ENCODE results near the gene BMP6.

Gene BMP6

DNA sequence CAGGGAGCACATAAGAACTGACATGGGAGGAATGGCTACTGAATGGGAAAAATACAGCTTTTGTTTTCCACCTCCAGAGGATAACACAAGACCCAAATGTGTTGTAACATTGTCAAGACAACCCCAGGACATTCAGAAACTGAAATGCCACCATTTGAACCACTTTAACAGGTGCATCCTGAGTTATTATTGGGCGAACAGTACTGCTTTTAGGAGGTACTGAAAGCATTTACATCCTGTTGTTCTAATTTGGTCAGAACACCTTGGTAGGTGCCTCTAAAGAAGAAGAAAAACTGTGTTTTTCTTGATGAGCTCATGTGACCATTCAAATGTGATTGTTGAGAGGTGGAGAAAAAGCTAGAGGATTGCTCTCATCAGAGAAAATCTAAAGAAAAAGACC is 191.1 kb downstream of the BMP6 start:
- no peak for ATAC-seq (ENCODE audit: insufficient read depth, low read depth)
- no peak for TF ChIP-seq EZH2 (IDR thresholded peaks at IDR 0.05; ENCODE audit: borderline replicate concordance, low read depth, low read length, severe bottlenecking)
- TF ChIP-seq, protein P1, sequence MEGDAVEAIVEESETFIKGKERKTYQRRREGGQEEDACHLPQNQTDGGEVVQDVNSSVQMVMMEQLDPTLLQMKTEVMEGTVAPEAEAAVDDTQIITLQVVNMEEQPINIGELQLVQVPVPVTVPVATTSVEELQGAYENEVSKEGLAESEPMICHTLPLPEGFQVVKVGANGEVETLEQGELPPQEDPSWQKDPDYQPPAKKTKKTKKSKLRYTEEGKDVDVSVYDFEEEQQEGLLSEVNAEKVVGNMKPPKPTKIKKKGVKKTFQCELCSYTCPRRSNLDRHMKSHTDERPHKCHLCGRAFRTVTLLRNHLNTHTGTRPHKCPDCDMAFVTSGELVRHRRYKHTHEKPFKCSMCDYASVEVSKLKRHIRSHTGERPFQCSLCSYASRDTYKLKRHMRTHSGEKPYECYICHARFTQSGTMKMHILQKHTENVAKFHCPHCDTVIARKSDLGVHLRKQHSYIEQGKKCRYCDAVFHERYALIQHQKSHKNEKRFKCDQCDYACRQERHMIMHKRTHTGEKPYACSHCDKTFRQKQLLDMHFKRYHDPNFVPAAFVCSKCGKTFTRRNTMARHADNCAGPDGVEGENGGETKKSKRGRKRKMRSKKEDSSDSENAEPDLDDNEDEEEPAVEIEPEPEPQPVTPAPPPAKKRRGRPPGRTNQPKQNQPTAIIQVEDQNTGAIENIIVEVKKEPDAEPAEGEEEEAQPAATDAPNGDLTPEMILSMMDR (IDR thresholded peaks at IDR 0.05; ENCODE audit: borderline replicate concordance, extremely low read depth, low read length, poor library complexity, severe bottlenecking): no peak

DNA sequence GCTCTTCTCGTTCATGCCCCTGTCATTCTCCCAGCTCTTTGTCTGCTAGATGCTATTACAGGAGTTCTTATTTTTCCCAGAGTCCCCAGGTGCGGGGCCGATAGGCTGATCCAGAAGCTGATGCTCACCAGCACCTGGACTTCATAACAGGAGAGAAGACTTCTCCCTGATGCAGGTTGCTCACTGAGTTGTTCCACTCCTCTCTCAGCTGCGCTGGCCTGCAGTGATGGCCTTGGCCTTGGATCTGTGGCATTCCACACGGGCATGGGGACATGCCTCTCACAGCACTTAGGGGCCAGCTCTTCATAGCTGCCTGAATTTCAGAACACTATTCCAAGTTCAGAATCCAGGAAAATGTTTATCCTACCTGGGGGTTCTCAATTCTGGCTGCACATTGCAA is 191.8 kb downstream of the BMP6 start:
- no peaks in the 10 kb centered on the region for H3K27me3 ChIP-seq (ENCODE audit: insufficient read depth, low read length, poor library complexity)
- no peaks in the 10 kb centered on the region for H3K36me3 ChIP-seq (ENCODE audit: insufficient read depth, low read length)
- H3K4me1 ChIP-seq (ENCODE audit: insufficient read depth, low read length): no peaks in the 10 kb centered on the region
- no peak overlapping the region for H3K4me2 ChIP-seq (ENCODE audit: insufficient read depth, low read length)
- no peak overlapping the region for H3K4me3 ChIP-seq (ENCODE audit: low read depth in 1 of 2, low read length in 2 of 2)
- no peak overlapping the region for H2AFZ ChIP-seq (ENCODE audit: low read depth, low read length)
- no peaks in the 10 kb centered on the region for H4K20me1 ChIP-seq (ENCODE audit: insufficient read depth, low read length)
- no peaks in the 10 kb centered on the region for H3K79me2 ChIP-seq (ENCODE audit: insufficient read depth, low read length)
- H3K27ac ChIP-seq (ENCODE audit: low read length): no peak overlapping the region
- no peak for DNase-seq
- ATAC-seq (ENCODE audit: insufficient read depth, low read depth): no peak
- no peaks in the 10 kb centered on the region for H3K9me3 ChIP-seq (ENCODE audit: insufficient read depth, low read length, severe bottlenecking)
- no peak overlapping the region for H3K9ac ChIP-seq (ENCODE audit: low read depth, low read length)
- no peak for TF ChIP-seq EZH2 (IDR thresholded peaks at IDR 0.05; ENCODE audit: borderline replicate concordance, low read depth, low read length, severe bottlenecking)
- TF ChIP-seq, protein P1 (IDR thresholded peaks at IDR 0.05; ENCODE audit: borderline replicate concordance, extremely low read depth, low read length, poor library complexity, severe bottlenecking): no peak

More for the DNA sequence above, 191.1 kb downstream of the BMP6 start:
- Histone ChIP-seq H3K4me1 (ENCODE audit: insufficient read depth, low read length) (no peaks in the 10 kb centered on the region), H3K36me3 (ENCODE audit: insufficient read depth, low read length) (no peaks in the 10 kb centered on the region), H3K4me2 (ENCODE audit: insufficient read depth, low read length) (no peak overlapping the region), H2AFZ (ENCODE audit: low read depth, low read length) (no peak overlapping the region), H3K9ac (ENCODE audit: low read depth, low read length) (no peak overlapping the region), H3K27me3 (ENCODE audit: insufficient read depth, low read length, poor library complexity) (no peaks in the 10 kb centered on the region), H3K79me2 (ENCODE audit: insufficient read depth, low read length) (no peaks in the 10 kb centered on the region), H3K27ac (ENCODE audit: low read length) (no peak overlapping the region), H3K4me3 (ENCODE audit: low read depth in 1 of 2, low read length in 2 of 2) (no peak overlapping the region), H4K20me1 (ENCODE audit: insufficient read depth, low read length) (no peaks in the 10 kb centered on the region), H3K9me3 (ENCODE audit: insufficient read depth, low read length, severe bottlenecking) (no peaks in the 10 kb centered on the region)
- no peak for DNase-seq

DNA sequence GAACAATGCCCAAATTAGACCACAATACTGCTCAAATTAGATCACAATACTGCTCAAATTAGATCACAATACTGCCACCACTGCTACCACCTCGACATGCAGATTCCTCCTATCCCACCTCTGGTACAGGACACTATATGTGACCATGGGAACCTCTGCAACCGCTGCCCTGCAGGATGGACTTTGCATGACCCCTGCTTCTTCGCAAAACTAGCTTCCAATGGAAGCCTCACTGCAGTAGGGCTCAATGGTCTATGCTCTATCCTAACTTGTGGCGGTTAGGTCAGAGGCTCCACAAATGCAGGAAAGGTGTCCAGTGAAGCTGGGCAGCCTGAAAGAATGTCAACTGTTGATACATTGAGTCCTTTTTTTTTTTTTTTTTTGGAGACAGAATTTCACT is 192.5 kb downstream of the BMP6 start:
- Histone ChIP-seq H3K9me3 (ENCODE audit: insufficient read depth, low read length, severe bottlenecking) (no peaks in the 10 kb centered on the region), H3K9ac (ENCODE audit: low read depth, low read length) (no peak overlapping the region), H3K4me1 (ENCODE audit: insufficient read depth, low read length) (no peaks in the 10 kb centered on the region), H3K36me3 (ENCODE audit: insufficient read depth, low read length) (no peaks in the 10 kb centered on the region), H4K20me1 (ENCODE audit: insufficient read depth, low read length) (no peaks in the 10 kb centered on the region), H3K79me2 (ENCODE audit: insufficient read depth, low read length) (no peaks in the 10 kb centered on the region), H3K27me3 (ENCODE audit: insufficient read depth, low read length, poor library complexity) (no peaks in the 10 kb centered on the region), H3K4me3 (ENCODE audit: low read depth in 1 of 2, low read length in 2 of 2) (no peak overlapping the region), H2AFZ (ENCODE audit: low read depth, low read length) (no peak overlapping the region), H3K4me2 (ENCODE audit: insufficient read depth, low read length) (no peak overlapping the region), H3K27ac (ENCODE audit: low read length) (no peak overlapping the region)
- ATAC-seq (ENCODE audit: insufficient read depth, low read depth): no peak
- no peak for DNase-seq
- TF ChIP-seq, protein P1 (IDR thresholded peaks at IDR 0.05; ENCODE audit: borderline replicate concordance, extremely low read depth, low read length, poor library complexity, severe bottlenecking): no peak
- TF ChIP-seq EZH2 (IDR thresholded peaks at IDR 0.05; ENCODE audit: borderline replicate concordance, low read depth, low read length, severe bottlenecking): no peak

DNA sequence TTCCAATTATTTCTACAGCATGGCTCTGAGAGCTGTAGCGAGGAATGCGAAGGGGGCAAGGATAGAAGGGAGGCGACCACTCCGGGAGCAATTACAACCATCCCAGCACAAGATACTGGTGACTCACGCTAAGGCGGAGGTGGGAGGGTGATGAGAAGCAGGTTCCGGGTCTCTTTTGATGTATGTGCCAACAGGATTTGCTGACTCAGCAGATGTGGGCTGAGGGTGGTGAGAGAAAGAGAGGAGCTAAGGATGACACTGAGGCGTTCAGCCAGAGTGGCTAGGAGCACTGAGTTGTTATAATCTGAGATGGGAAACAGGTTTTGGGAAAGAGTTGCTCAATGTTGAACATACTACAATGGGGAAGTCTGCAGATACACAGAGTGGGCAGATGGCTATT is 194.0 kb downstream of the BMP6 start:
- Histone ChIP-seq H3K79me2 (ENCODE audit: insufficient read depth, low read length) (no peaks in the 10 kb centered on the region), H3K4me3 (ENCODE audit: low read depth in 1 of 2, low read length in 2 of 2) (no peak overlapping the region), H3K9ac (ENCODE audit: low read depth, low read length) (no peak overlapping the region), H2AFZ (ENCODE audit: low read depth, low read length) (no peak overlapping the region), H3K9me3 (ENCODE audit: insufficient read depth, low read length, severe bottlenecking) (no peaks in the 10 kb centered on the region), H4K20me1 (ENCODE audit: insufficient read depth, low read length) (no peaks in the 10 kb centered on the region), H3K27ac (ENCODE audit: low read length) (no peak overlapping the region), H3K4me2 (ENCODE audit: insufficient read depth, low read length) (no peak overlapping the region), H3K27me3 (ENCODE audit: insufficient read depth, low read length, poor library complexity) (no peaks in the 10 kb centered on the region), H3K36me3 (ENCODE audit: insufficient read depth, low read length) (no peaks in the 10 kb centered on the region), H3K4me1 (ENCODE audit: insufficient read depth, low read length) (no peaks in the 10 kb centered on the region)
- TF ChIP-seq EZH2 (IDR thresholded peaks at IDR 0.05; ENCODE audit: borderline replicate concordance, low read depth, low read length, severe bottlenecking): no peak
- TF ChIP-seq, protein P1 (IDR thresholded peaks at IDR 0.05; ENCODE audit: borderline replicate concordance, extremely low read depth, low read length, poor library complexity, severe bottlenecking): no peak
- ATAC-seq (ENCODE audit: insufficient read depth, low read depth) (no peak), DNase-seq (no peak)
